ENCODE data around the gene CRABP1. TPM values are rescaled to one million over a fixed set of nuclear protein-coding genes. Genes with fewer than 3 reads are reported as not detected.
A peak's percentile ranks its signal among the peaks of the same experiment; 100 is the strongest.

The CRABP1 gene
- total RNA-seq, 1 donor from 2014 or later, result 320 TPM

GRCh38 chr15:78317145-78317836 is 22.9 kb upstream of the CRABP1 start:
- no peak for DNase-seq (ENCODE audit: low spot score)
- TF ChIP-seq CTCF (IDR thresholded peaks at IDR 0.05) (no peak), EZH2phosphoT487 (IDR thresholded peaks at IDR 0.05) (no peak), EZH2 (IDR thresholded peaks at IDR 0.05) (no peak)
- Mint-ChIP-seq H3K4me1 (peaks cover 65% of the 10 kb centered on the region), H3K36me3 (no peaks in the 10 kb centered on the region), H3K27ac (peak overlapping the region; percentile 99), H3K27me3 (ENCODE audit: insufficient read depth, low read depth) (peaks cover 13% of the 10 kb centered on the region), H3K4me3 (no peak overlapping the region), H3K9me3 (no peaks in the 10 kb centered on the region)
- Histone ChIP-seq H3K79me2 (ENCODE audit: low read depth) (no peaks in the 10 kb centered on the region), H3K9ac (no peak overlapping the region), H3K9me3 (ENCODE audit: low read depth) (no peaks in the 10 kb centered on the region), H3K27me3 (no peaks in the 10 kb centered on the region), H3F3A (ENCODE audit: low read depth) (peaks cover 17% of the 10 kb centered on the region), H3K4me3 (no peak overlapping the region), H3K27ac (peak overlapping the region; percentile 78), H2AFZ (replicated peaks) (peak overlapping the region; percentile 57), H4K20me1 (ENCODE audit: low read depth) (no peaks in the 10 kb centered on the region), H3K4me1 (peaks cover 52% of the 10 kb centered on the region), H3K4me2 (peak overlapping the region; percentile 1), H3K36me3 (no peaks in the 10 kb centered on the region)

- TF ChIP-seq CTCF (IDR thresholded peaks at IDR 0.05), result no peak
- TF ChIP-seq EZH2 (IDR thresholded peaks at IDR 0.05), result no peak
- no peak for TF ChIP-seq EZH2phosphoT487 (IDR thresholded peaks at IDR 0.05)
- H3K4me1 Mint-ChIP-seq, result peaks cover 65% of the 10 kb centered on the region
- Histone ChIP-seq H2AFZ (replicated peaks) (no peak overlapping the region), H3K9ac (no peak overlapping the region), H3K27me3 (no peaks in the 10 kb centered on the region), H3K36me3 (no peaks in the 10 kb centered on the region), H3K27ac (no peak overlapping the region), H3K4me2 (no peak overlapping the region), H3K79me2 (ENCODE audit: low read depth) (no peaks in the 10 kb centered on the region), H3K9me3 (ENCODE audit: low read depth) (no peaks in the 10 kb centered on the region), H3F3A (ENCODE audit: low read depth) (peaks cover 37% of the 10 kb centered on the region), H3K4me3 (no peak overlapping the region), H3K4me1 (peaks cover 53% of the 10 kb centered on the region), H4K20me1 (ENCODE audit: low read depth) (no peaks in the 10 kb centered on the region)
- H3K9me3 Mint-ChIP-seq, result no peaks in the 10 kb centered on the region
- no peak for DNase-seq (ENCODE audit: low spot score)
- peak overlapping the region; percentile 60 for H3K27ac Mint-ChIP-seq
- H3K27me3 Mint-ChIP-seq (ENCODE audit: insufficient read depth, low read depth), result peaks cover 15% of the 10 kb centered on the region
- no peaks in the 10 kb centered on the region for H3K36me3 Mint-ChIP-seq
- peak overlapping the region; percentile 12 for H3K4me3 Mint-ChIP-seq
These were observed 20.6 kb upstream of the CRABP1 start for GRCh38 chr15:78319588-78319987.

GRCh38 chr15:78320183-78320582 is 20.0 kb upstream of the CRABP1 start:
- peaks cover 71% of the 10 kb centered on the region for H3K4me1 Mint-ChIP-seq
- H2AFZ ChIP-seq (replicated peaks), result no peak overlapping the region
- H3K36me3 ChIP-seq, result no peaks in the 10 kb centered on the region

More at GRCh38 chr15:78320183-78320582, 20.0 kb upstream of the CRABP1 start:
- H3K9ac ChIP-seq, result no peak overlapping the region
- no peak for DNase-seq (ENCODE audit: low spot score)
- H4K20me1 ChIP-seq (ENCODE audit: low read depth), result no peaks in the 10 kb centered on the region
- no peaks in the 10 kb centered on the region for H3K36me3 Mint-ChIP-seq
- no peak overlapping the region for H3K27ac ChIP-seq
- TF ChIP-seq EZH2 (IDR thresholded peaks at IDR 0.05) (no peak), CTCF (IDR thresholded peaks at IDR 0.05) (no peak), EZH2phosphoT487 (IDR thresholded peaks at IDR 0.05) (no peak)
- no peak overlapping the region for H3K4me3 Mint-ChIP-seq
- H3K9me3 Mint-ChIP-seq, result no peaks in the 10 kb centered on the region
- no peaks in the 10 kb centered on the region for H3K79me2 ChIP-seq (ENCODE audit: low read depth)
- peaks cover 43% of the 10 kb centered on the region for H3F3A ChIP-seq (ENCODE audit: low read depth)
- no peaks in the 10 kb centered on the region for H3K9me3 ChIP-seq (ENCODE audit: low read depth)
- H3K27me3 ChIP-seq, result no peaks in the 10 kb centered on the region
- H3K4me3 ChIP-seq, result no peak overlapping the region
- H3K27me3 Mint-ChIP-seq (ENCODE audit: insufficient read depth, low read depth), result peaks cover 19% of the 10 kb centered on the region
- peaks cover 59% of the 10 kb centered on the region for H3K4me1 ChIP-seq
- no peak overlapping the region for H3K27ac Mint-ChIP-seq
- H3K4me2 ChIP-seq, result no peak overlapping the region
